ENCODE measurements around the gene SMPD3.

The SMPD3 gene

GRCh38 chr16:68354816-68355215 lies 93.5 kb downstream of the SMPD3 start:
- no peak for DNase-seq (ENCODE audit: low spot score)

DNA sequence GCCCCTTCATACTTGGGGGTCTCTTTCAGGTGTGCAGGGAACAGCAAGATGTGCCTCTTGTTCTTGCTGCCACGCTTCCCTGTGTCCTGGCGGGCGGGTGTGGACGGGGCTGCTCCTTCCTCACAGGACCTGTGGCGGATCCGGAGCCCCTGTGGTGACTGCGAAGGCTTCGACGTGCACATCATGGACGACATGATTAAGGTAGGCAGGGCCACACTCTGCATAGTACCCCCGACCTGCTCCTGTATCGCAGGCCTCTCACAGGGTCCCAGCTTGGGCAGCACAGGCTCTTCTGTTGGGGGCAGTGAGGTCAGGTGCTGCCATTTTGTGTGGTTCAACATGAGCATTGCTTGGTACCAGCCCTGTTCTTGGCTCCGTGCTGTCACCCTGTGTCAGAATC lies 94.9 kb downstream of the SMPD3 start:
- no peak for DNase-seq (ENCODE audit: low spot score)

GRCh38 chr16:68351991-68352431 lies 96.3 kb downstream of the SMPD3 start:
- no peak for DNase-seq (ENCODE audit: low spot score)

GRCh38 chr16:68351463-68351862 lies 96.8 kb downstream of the SMPD3 start:
- DNase-seq (ENCODE audit: low spot score): no peak

DNA sequence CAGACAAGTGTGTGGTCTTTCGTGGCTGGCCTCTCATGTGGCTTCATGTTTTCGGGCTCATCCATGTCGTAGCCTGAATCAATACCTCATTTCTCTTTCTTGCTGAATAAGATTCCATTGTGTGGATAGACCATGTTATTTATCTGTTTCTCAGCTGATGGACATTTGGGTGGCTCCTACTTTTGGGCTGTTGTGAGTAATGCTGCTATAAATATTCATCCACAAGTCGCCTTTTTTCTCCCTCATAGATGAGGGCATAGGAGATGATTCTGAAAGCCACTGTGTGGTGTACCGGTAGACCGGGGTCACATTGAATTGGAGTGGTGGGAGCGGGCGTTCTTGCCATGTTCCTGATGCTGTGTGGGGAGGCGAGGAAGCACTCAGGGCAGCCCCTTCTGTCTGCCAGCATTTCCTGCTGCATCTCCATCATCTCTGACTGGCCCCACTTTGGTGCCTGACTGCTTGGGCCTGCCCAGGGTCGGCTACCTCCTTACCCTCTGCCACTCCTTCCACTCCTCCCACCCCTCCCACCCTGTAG lies 97.4 kb downstream of the SMPD3 start:
- no peak for DNase-seq (ENCODE audit: low spot score)

DNA sequence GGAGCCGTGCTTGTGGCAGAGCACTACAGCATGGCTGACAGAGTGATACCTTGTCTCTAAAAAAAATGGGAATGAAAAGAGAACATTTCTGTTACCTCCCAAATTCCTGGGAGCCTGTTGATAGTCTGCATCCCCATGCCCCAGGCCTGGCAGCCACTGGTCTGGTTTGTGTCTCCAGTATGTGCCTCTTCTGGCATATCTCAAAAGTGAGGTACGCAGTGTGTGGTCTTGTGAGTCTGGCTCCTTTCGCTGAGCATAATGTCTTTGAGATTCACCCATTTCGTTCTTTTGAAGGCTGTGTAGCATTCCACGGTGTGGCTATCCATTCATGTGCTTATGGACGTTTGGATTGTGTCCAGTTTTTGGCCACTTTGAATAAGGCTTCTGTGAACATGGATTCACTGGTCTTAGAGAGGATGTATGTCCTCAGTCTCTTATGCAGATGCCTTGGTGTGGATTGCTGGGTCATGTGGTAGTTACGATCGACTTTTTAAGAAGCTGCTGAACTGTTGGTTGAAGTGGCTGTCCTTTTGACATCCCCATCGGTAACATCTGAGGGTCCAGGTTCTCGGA lies 98.4 kb downstream of the SMPD3 start:
- DNase-seq (ENCODE audit: low spot score): no peak

DNA sequence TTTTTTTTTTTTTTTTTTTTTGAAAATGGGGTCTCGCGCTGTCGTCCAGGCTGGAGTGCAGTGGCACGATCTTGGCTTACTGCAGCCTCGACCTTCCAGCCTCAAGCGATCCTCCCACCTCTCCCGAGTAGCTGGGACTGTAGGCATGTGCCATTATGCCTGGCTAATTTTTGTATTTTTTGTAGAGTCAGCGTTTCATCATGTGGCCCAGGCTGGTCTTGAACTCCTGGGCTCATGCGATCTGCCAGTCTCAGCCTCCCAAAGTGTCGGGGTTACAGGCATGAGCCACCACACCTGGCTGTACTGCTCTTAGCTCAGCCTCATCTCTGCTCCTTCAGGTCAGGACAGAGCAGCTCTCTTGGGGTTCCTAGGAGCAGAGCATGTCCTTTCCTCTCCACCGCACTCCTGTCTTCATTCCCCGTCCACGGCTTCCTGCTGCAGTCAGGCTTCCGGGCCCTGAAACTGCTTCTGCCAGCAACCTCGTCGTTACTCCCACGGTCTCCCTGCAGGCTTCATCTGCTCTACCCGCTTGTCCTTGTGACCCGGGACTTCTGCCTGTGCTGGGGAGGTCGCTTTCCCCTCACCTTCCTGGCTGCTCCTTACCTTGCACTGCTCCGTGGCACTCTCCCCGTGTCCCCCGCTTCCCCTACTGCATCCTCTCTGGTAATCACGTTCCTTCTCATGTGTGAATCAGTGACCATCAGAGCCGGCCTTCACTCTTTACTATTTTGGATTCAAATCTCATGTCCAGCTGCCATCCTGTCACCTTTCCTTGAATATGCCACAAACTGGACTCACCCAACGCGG lies 99.5 kb downstream of the SMPD3 start:
- no peak for DNase-seq (ENCODE audit: low spot score)

DNA sequence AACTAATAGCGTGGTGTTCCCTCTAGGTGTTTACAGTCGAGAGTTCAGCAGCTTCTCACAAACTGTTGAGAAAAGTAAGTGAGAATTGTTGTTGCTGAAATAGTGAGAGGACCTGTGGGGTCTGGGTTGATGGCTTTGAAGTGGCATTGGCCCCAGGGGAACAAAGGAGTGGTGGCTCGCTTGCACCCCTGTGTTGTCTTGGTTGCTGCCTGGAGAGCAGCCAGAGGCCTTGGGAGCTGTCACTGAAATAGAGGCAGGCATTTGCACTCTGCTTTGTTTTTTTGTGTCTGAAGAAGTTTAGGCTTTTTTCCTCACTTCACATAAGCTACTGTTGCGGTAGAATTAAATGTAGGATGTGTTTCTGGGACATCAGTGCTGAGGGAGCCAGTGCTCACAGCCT lies 100.7 kb downstream of the SMPD3 start:
- DNase-seq (ENCODE audit: low spot score): no peak

DNA sequence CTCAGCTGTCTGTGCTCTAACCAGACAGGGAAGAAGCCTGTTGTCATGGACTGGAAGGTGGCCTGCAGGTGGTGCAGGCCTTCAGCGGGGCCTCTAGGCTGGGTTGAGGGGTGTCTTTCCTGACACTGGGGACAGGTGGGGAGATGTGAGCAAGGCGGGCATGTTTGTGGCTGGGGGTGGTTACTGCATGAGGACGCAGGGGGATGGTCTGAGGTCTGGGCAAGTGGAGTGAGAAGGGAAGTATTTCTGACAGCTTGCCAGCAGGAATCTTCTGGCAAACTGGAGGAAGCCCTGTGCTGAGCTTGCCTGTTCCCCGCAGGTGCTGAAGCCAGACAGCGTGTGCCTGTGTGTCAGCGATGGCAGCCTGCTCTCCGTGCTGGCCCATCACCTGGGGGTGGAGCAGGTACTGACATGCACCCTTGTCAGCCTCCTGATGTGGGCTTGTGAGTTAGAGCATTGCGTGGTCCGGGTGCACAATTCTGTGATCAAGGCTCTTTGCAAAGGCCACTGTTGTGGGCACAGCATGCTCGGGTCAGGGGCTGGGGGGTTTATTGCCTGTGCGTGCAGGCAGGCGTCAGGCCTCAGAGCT lies 101.3 kb downstream of the SMPD3 start:
- DNase-seq (ENCODE audit: low spot score): no peak

DNA sequence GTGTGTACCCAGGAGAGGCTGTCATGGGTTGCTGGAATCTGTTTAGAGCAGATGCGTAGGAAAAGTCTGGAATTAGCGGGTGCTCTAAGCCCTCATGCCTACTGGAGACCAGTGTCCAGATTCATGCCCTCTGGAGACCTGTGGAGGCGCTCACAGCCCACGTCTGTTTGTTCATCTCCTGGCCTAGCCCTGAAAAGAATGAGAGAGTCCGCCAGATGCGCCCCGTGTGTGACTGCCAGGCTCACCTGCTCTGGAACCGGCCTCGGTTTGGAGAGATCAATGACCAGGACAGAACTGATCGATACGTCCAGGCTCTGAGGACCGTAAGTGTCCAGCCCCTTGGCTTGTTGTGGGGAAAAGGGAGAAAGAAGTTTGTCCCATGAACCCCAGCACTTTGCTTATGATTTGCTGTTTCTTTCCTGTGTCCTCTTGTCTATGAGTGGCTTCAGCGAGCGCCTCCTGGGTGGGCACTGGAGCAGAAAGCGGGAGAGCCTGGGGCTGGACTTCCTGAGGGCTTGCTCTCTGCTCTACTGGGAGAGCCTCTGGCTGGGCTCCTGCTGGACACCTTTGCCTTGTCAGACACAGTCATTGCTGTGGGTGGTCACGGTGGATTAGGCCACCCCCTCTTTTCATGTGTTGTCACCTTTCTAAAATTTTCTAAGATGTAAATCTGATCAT lies 102.2 kb downstream of the SMPD3 start:
- DNase-seq (ENCODE audit: low spot score): no peak

GRCh38 chr16:68345351-68345810 lies 102.9 kb downstream of the SMPD3 start:
- no peak for DNase-seq (ENCODE audit: low spot score)

DNA sequence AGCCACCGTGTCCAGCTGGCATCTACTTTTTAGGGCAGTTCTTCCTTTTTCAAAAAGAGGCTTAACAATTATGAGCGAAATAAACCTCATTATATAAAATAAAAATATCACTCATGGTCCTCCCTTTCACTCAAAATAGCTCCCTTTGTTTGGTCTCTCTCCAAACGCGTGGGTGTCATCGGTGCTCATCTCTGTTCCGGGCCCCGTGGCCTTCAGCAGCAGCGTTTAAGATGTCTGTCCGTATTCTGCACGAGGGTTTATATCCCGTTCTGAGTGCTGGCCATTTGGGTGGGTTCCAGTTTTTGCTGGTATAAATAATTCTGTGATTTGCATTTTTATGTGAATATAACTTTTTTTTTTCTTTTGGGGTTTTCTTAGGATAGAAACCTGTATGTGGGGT lies 104.1 kb downstream of the SMPD3 start:
- DNase-seq (ENCODE audit: low spot score): no peak

GRCh38 chr16:68343137-68343536 lies 105.2 kb downstream of the SMPD3 start:
- no peak for DNase-seq (ENCODE audit: low spot score)

DNA sequence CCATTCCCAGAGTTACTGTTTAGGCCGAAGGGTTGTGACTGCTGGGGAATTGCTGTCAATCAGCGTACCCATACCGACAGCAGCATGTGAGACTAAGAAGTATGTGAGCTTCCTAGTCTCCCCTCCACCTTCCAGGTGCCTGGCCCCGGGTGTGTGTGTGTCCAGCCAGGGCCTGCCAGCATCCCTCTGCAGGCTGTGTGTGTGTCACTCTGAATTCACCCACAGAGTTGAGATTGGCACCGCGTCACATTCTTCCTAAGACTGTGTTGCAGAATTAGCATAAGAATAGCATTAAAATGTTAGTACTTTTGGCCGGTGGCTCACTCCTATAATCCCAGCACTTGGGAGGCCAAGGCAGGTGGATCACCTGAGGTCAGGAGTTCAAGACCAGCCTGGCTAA lies 105.7 kb downstream of the SMPD3 start:
- no peak for DNase-seq (ENCODE audit: low spot score)

DNA sequence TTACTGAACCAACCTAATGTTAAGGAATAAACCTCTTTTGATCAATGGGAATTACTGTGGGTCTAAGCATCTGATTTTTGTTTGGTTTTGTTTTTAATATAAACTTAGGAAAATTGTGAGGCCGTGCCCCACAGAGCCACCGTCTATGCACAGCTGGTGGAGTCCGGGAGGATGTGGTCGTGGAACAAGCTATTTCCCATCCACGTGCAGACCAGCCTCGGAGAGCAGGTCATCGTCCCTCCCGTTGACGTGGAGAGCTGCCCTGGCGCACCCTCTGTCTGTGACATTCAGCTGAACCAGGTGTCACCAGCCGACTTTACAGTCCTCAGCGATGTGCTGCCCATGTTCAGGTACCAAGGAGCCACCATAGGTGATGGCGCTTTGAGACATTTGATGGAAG lies 109.1 kb downstream of the SMPD3 start:
- DNase-seq (ENCODE audit: low spot score): no peak

- DNase-seq (ENCODE audit: low spot score): no peak
These were observed 109.8 kb downstream of the SMPD3 start for GRCh38 chr16:68338326-68339119.

- no peak for DNase-seq (ENCODE audit: low spot score)
These were observed 113.1 kb downstream of the SMPD3 start for GRCh38 chr16:68335175-68335574.

GRCh38 chr16:68332411-68333121 lies 115.7 kb downstream of the SMPD3 start:
- DNase-seq (ENCODE audit: low spot score): no peak

GRCh38 chr16:68331879-68332410 lies 116.4 kb downstream of the SMPD3 start:
- no peak for DNase-seq (ENCODE audit: low spot score)

- no peak for DNase-seq (ENCODE audit: low spot score)
These were observed 119.4 kb downstream of the SMPD3 start for GRCh38 chr16:68328860-68329390.
